ENCODE data around the gene PUM1.

The PUM1 gene, protein sequence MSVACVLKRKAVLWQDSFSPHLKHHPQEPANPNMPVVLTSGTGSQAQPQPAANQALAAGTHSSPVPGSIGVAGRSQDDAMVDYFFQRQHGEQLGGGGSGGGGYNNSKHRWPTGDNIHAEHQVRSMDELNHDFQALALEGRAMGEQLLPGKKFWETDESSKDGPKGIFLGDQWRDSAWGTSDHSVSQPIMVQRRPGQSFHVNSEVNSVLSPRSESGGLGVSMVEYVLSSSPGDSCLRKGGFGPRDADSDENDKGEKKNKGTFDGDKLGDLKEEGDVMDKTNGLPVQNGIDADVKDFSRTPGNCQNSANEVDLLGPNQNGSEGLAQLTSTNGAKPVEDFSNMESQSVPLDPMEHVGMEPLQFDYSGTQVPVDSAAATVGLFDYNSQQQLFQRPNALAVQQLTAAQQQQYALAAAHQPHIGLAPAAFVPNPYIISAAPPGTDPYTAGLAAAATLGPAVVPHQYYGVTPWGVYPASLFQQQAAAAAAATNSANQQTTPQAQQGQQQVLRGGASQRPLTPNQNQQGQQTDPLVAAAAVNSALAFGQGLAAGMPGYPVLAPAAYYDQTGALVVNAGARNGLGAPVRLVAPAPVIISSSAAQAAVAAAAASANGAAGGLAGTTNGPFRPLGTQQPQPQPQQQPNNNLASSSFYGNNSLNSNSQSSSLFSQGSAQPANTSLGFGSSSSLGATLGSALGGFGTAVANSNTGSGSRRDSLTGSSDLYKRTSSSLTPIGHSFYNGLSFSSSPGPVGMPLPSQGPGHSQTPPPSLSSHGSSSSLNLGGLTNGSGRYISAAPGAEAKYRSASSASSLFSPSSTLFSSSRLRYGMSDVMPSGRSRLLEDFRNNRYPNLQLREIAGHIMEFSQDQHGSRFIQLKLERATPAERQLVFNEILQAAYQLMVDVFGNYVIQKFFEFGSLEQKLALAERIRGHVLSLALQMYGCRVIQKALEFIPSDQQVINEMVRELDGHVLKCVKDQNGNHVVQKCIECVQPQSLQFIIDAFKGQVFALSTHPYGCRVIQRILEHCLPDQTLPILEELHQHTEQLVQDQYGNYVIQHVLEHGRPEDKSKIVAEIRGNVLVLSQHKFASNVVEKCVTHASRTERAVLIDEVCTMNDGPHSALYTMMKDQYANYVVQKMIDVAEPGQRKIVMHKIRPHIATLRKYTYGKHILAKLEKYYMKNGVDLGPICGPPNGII

GRCh38 chr1:31065310-31066217, at the start of gene PUM1:
PUM1 (minus strand) TSS chr1:31065717; CDS start chr1:31059566, 6,151 bp downstream.
- TF ChIP-seq, protein P1, sequence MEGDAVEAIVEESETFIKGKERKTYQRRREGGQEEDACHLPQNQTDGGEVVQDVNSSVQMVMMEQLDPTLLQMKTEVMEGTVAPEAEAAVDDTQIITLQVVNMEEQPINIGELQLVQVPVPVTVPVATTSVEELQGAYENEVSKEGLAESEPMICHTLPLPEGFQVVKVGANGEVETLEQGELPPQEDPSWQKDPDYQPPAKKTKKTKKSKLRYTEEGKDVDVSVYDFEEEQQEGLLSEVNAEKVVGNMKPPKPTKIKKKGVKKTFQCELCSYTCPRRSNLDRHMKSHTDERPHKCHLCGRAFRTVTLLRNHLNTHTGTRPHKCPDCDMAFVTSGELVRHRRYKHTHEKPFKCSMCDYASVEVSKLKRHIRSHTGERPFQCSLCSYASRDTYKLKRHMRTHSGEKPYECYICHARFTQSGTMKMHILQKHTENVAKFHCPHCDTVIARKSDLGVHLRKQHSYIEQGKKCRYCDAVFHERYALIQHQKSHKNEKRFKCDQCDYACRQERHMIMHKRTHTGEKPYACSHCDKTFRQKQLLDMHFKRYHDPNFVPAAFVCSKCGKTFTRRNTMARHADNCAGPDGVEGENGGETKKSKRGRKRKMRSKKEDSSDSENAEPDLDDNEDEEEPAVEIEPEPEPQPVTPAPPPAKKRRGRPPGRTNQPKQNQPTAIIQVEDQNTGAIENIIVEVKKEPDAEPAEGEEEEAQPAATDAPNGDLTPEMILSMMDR (IDR thresholded peaks at IDR 0.05; ENCODE audit: extremely low read depth, missing control alignments), result no peak
- peak; percentile 95 for DNase-seq (ENCODE audit: low spot score)

DNA sequence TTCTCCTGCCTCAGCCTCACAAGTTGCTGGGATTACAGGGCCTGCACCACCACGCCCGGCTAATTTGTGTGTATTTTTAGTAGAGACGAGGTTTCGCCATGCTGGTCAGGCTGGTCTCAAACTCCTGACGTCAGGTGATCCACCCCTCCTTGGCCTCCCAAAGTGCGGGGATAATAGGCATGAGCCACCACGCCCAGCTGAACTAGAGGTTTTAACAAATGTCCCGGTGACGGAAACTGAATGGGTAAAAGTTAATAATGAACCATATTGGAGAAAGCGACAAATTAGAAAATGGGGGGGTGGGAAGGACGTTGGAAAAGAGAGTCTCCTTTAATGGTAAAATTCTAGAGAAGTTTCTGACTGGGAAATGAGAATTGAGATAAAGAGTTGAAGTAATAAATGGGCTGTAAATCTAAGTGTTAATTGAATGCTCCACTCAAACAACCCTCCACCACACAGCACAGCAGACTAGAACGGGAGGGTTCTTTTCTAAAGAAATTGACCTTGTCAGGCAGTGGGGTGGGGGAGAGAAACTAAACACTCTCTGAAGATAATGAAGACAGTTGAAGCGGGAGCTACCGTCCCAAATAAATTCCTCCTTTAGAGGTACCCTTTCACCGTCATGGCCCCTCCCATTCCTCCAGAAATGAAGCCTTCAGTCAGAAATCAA, 46.9 kb upstream of the PUM1 start:
- no peak for DNase-seq (ENCODE audit: low spot score)
- TF ChIP-seq, protein P1 (IDR thresholded peaks at IDR 0.05; ENCODE audit: extremely low read depth, missing control alignments), result no peak

GRCh38 chr1:31111290-31111951, 45.9 kb upstream of the PUM1 start:
- TF ChIP-seq, protein P1 (IDR thresholded peaks at IDR 0.05; ENCODE audit: extremely low read depth, missing control alignments), result no peak
- DNase-seq (ENCODE audit: low spot score), result no peak

DNA sequence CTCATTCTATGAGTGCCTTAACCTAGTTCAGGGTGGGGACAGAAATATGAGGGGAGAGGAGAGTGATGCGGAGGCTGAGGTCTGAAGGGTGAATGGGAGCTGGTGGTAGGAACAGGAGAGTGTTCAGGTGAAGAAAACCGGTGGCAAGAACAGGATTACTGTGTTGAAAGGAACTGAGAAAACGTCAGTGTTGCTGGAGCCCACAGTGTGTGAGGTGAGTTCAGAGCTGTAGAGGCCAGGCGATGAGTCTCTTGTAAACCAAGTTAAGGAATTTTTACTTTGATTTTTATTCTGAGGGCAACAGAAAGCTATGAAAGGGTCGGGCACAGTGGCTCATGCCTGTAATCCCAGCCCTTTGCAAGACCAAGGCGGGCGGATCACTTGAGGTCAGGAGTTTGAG, 45.3 kb upstream of the PUM1 start:
- TF ChIP-seq, protein P1 (IDR thresholded peaks at IDR 0.05; ENCODE audit: extremely low read depth, missing control alignments), result no peak

DNA sequence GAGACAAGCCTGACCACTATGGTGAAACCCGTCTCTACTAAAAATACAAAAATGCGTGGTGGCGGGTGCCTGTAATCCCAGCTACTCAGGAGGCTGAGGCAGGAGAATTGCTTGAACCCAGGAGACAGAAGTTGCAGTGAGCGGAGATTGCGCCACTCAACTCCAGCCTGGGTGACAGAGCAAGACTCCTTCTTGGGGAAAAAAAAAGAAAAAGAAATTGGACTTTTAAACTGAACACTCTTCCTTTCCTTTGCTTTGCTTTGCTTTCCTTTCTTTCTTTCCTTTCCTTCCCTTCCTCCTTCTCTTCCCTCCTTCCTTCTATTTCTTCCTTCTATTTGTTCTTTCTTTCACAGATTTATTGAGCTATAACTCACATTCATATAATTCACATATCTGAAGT, 43.3 kb upstream of the PUM1 start:
- no peak for DNase-seq (ENCODE audit: low spot score)
- TF ChIP-seq, protein P1 (IDR thresholded peaks at IDR 0.05; ENCODE audit: extremely low read depth, missing control alignments), result no peak

More for the DNA sequence above, 45.3 kb upstream of the PUM1 start:
- DNase-seq (ENCODE audit: low spot score), result no peak

DNA sequence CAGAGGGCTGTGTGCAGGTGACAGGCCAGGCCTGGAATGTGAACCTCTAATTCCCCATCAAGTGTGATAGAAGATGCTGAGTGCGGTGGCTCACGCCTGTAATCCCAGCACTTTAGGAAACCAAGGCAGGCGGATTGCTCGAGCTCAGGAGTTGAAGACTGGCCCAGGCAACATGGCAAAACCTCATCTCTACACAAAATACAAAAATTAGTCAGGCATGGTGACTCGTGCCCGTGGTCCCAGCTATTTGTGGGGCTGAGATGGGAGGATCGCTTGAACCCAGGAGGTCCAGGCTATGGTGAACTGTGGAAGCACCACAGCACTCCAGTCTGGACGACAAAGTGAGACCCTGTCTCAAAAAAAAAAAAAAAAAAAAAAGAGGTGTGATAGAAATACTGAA, 40.1 kb upstream of the PUM1 start:
- DNase-seq (ENCODE audit: low spot score), result no peak
- TF ChIP-seq, protein P1 (IDR thresholded peaks at IDR 0.05; ENCODE audit: extremely low read depth, missing control alignments), result no peak
